NCI-H82 (cell line): ENCODE results near the gene DENND10.
"Not testable (repeated sequence)": the region's sequence is repeated elsewhere in the genome, so short reads cannot be mapped to it uniquely, and the experiment has no call there.

Source experiments
- DNase-seq: peaks from one replicate; lab custom pipeline; 2025; lab: John Stamatoyannopoulos, UW

Gene DENND10

GRCh38 chr10:119132521-119133345 lies 28.8 kb downstream of the DENND10 start:
- no peak for DNase-seq

GRCh38 chr10:119133949-119134348 lies 30.0 kb downstream of the DENND10 start:
- no peak for DNase-seq

GRCh38 chr10:119135513-119135881 lies 31.6 kb downstream of the DENND10 start:
- no peak for DNase-seq

GRCh38 chr10:119136084-119136483 lies 32.2 kb downstream of the DENND10 start:
- no peak for DNase-seq

- DNase-seq = not testable (repeated sequence)
Measured at GRCh38 chr10:119137878-119138277, 34.0 kb downstream of the DENND10 start.

GRCh38 chr10:119138346-119139306 lies 34.7 kb downstream of the DENND10 start:
- DNase-seq = no peak

GRCh38 chr10:119139464-119140067 lies 35.7 kb downstream of the DENND10 start:
- peak; percentile 31 for DNase-seq

GRCh38 chr10:119140603-119141245 lies 36.8 kb downstream of the DENND10 start:
- no peak for DNase-seq

GRCh38 chr10:119143657-119144056 lies 39.7 kb downstream of the DENND10 start:
- no peak for DNase-seq

- no peak for DNase-seq
Measured at GRCh38 chr10:119149157-119149556, 45.2 kb downstream of the DENND10 start.

GRCh38 chr10:119149729-119150128 lies 45.8 kb downstream of the DENND10 start:
- peak; percentile 28 for DNase-seq

GRCh38 chr10:119151601-119152000 lies 47.7 kb downstream of the DENND10 start:
- not testable (repeated sequence) for DNase-seq

- no peak for DNase-seq
Measured at GRCh38 chr10:119153041-119153440, 49.1 kb downstream of the DENND10 start.

GRCh38 chr10:119153661-119154060 lies 49.7 kb downstream of the DENND10 start:
- DNase-seq = no peak

- no peak for DNase-seq
Measured at GRCh38 chr10:119159332-119159731, 55.4 kb downstream of the DENND10 start.

GRCh38 chr10:119161680-119162451 lies 58.0 kb downstream of the DENND10 start:
- no peak for DNase-seq

- DNase-seq = no peak
Measured at GRCh38 chr10:119162452-119163092, 58.7 kb downstream of the DENND10 start.

GRCh38 chr10:119165171-119166117 lies 61.5 kb downstream of the DENND10 start, which contains the start of gene SFXN4:
TSS of gene SFXN4 (minus strand) at chr10:119165714. CDS start at chr10:119165647, 67 bp downstream.
- DNase-seq = peak; percentile 76

GRCh38 chr10:119166118-119166500 lies 62.2 kb downstream of the DENND10 start:
- DNase-seq = no peak
